Mesenchymal stem cell (in vitro differentiated cells and primary cell): ENCODE data around the gene ITGAX.
"Not testable (repeated sequence)": the region's sequence is repeated elsewhere in the genome, so short reads cannot be mapped to it uniquely, and the experiment has no call there.

Experiments
- DNase-seq: peaks from one replicate; pipeline ENCODE4 v3.0.0-alpha.2; 2013
- H2AFZ ChIP-seq: one replicate; pipeline ENCODE4 v1.6.1; 2013; ENCODE audit warnings: low read depth, mild to moderate bottlenecking, control low read depth, inconsistent platforms, low read length, moderate library complexity
- H2AK5ac ChIP-seq: 2 replicates; pipeline ENCODE4 v1.6.1; 2013; ENCODE audit warnings: low read length, moderate library complexity, mild to moderate bottlenecking, inconsistent platforms; ENCODE audit not compliant: severe bottlenecking
- H2BK120ac ChIP-seq: one replicate; pipeline ENCODE4 v1.6.1; 2013; ENCODE audit warnings: low read depth, mild to moderate bottlenecking, inconsistent platforms, low read length, moderate library complexity
- H2BK12ac ChIP-seq, 2 experiments: one replicate each; pipeline ENCODE4 v1.6.1; 2013; ENCODE audit warnings: inconsistent platforms in 2 of 2, low read length in 2 of 2, mild to moderate bottlenecking in 2 of 2, moderate library complexity in 2 of 2, control low read depth in 1 of 2
- H2BK15ac ChIP-seq: one replicate; pipeline ENCODE4 v1.6.1; 2013; ENCODE audit warnings: mild to moderate bottlenecking, low read depth, inconsistent platforms; ENCODE audit not compliant: poor library complexity, severe bottlenecking
- H2BK5ac ChIP-seq: 2 replicates; pipeline ENCODE4 v1.6.1; 2013; ENCODE audit warnings: low read depth, mild to moderate bottlenecking, low read length, control low read depth, inconsistent platforms; ENCODE audit not compliant: poor library complexity, severe bottlenecking
- H3K14ac ChIP-seq, 2 experiments: one replicate each; pipeline ENCODE4 v1.6.1; 2013; ENCODE audit warnings: inconsistent platforms in 2 of 2, low read length in 2 of 2, control low read depth in 1 of 2, mild to moderate bottlenecking in 1 of 2, moderate library complexity in 1 of 2
- H3K18ac ChIP-seq, 2 experiments: one replicate each; pipeline ENCODE4 v1.6.1; 2013; ENCODE audit warnings: inconsistent platforms in 2 of 2, low read length in 2 of 2, control low read depth in 1 of 2, low read depth in 1 of 2, mild to moderate bottlenecking in 1 of 2
- H3K23ac ChIP-seq, 2 experiments: one replicate each; pipeline ENCODE4 v1.6.1; 2013; ENCODE audit warnings: inconsistent platforms in 2 of 2, low read length in 2 of 2, mild to moderate bottlenecking in 2 of 2, moderate library complexity in 2 of 2, control low read depth in 1 of 2
- H3K27ac ChIP-seq: 2 replicates; pipeline ENCODE4 v1.5.1; 2013; ENCODE audit warnings: mild to moderate bottlenecking, moderate library complexity, low read length, control low read depth, inconsistent platforms; ENCODE audit not compliant: poor library complexity, severe bottlenecking
- H3K27me3 ChIP-seq, 2 experiments: 2 replicates each; pipeline versions ENCODE4 v1.6.1 to v1.7.0; 2013; ENCODE audit warnings: low read length in 2 of 2, mild to moderate bottlenecking in 2 of 2, moderate library complexity in 2 of 2, control low read depth in 1 of 2, inconsistent platforms in 1 of 2; ENCODE audit not compliant: control insufficient read depth in 1 of 2, insufficient read depth in 1 of 2
- H3K36me3 ChIP-seq, 2 experiments: 2 replicates each; pipeline versions ENCODE4 v1.6.1 to v1.7.0; 2013; ENCODE audit warnings: low read length in 2 of 2, control low read depth in 1 of 2, inconsistent platforms in 1 of 2, low read depth in 1 of 2, mild to moderate bottlenecking in 1 of 2; ENCODE audit not compliant: insufficient read depth in 2 of 2, control insufficient read depth in 1 of 2
- H3K4ac ChIP-seq, 2 experiments: one replicate each; pipeline ENCODE4 v1.6.1; 2013; ENCODE audit warnings: inconsistent platforms in 2 of 2, low read length in 2 of 2, mild to moderate bottlenecking in 2 of 2, moderate library complexity in 2 of 2, control low read depth in 1 of 2, low read depth in 1 of 2
- H3K4me1 ChIP-seq: 2 replicates; pipeline ENCODE4 v1.6.1; 2013; ENCODE audit warnings: low read depth, low read length, control low read depth; ENCODE audit not compliant: control insufficient read depth, insufficient read depth
- H3K4me2 ChIP-seq: 2 replicates; pipeline ENCODE4 v1.6.1; 2013; ENCODE audit warnings: low read length, mild to moderate bottlenecking, inconsistent platforms; ENCODE audit not compliant: poor library complexity, severe bottlenecking
- H3K4me3 ChIP-seq, 2 experiments: 2 replicates each; pipeline versions ENCODE4 v1.5.1 to v1.7.0; 2013; ENCODE audit warnings: low read length in 2 of 2, mild to moderate bottlenecking in 2 of 2, control low read depth in 1 of 2, low read depth in 1 of 2; ENCODE audit not compliant: insufficient read depth in 1 of 2
- H3K79me1 ChIP-seq: replicated peaks from 2 replicates; pipeline ENCODE4 v1.6.1; 2013; ENCODE audit warnings: mild to moderate bottlenecking, control low read depth, low read length, inconsistent platforms; ENCODE audit not compliant: poor library complexity, severe bottlenecking
- H3K9ac ChIP-seq: 2 replicates; pipeline ENCODE4 v1.7.0; 2013; ENCODE audit warnings: mild to moderate bottlenecking, low read length, moderate library complexity
- H3K9me3 ChIP-seq: 2 replicates; pipeline ENCODE4 v1.7.0; 2013; ENCODE audit warnings: mild to moderate bottlenecking, low read length; ENCODE audit not compliant: control insufficient read depth
- H4K8ac ChIP-seq: one replicate; pipeline ENCODE4 v1.6.1; 2013; ENCODE audit warnings: inconsistent platforms, mild to moderate bottlenecking, low read length, moderate library complexity
- H4K91ac ChIP-seq: one replicate; pipeline ENCODE4 v1.6.1; 2013; ENCODE audit warnings: mild to moderate bottlenecking, low read length, inconsistent platforms
- WGBS: methylation state at CpG from one replicate; pipeline ENCODE4 v1.1.7; 2013; ENCODE audit warnings: mixed read lengths; 5-methylcytosine and 5-hydroxymethylcytosine counted together

The ITGAX gene

GRCh38 chr16:31417036-31417435, 62.1 kb downstream of the ITGAX start:
- Histone ChIP-seq H3K27me3 (peaks cover 5 to 38% of the 10 kb centered on the region in 2 experiments), H3K9me3 (peaks cover 12% of the 10 kb centered on the region)
- H2BK120ac ChIP-seq, H2BK12ac ChIP-seq, H2AFZ ChIP-seq, H2BK5ac ChIP-seq, H3K4me3 ChIP-seq, H3K4me2 ChIP-seq, H3K4ac ChIP-seq, H3K36me3 ChIP-seq, DNase-seq, H2AK5ac ChIP-seq, H3K14ac ChIP-seq, H4K91ac ChIP-seq, H3K23ac ChIP-seq, H4K8ac ChIP-seq, H3K9ac ChIP-seq, H3K18ac ChIP-seq, H3K4me1 ChIP-seq, H2BK15ac ChIP-seq, H3K27ac ChIP-seq, H3K79me1 ChIP-seq: not testable (repeated sequence)
- WGBS = no CpG with 5 or more reads among the region's 2 CpGs

GRCh38 chr16:31417916-31418315, 62.9 kb downstream of the ITGAX start:
- H4K8ac ChIP-seq = no peak overlapping the region
- no peak overlapping the region for H2BK120ac ChIP-seq
- no peak overlapping the region for H3K4me2 ChIP-seq
- H3K4me3 ChIP-seq = no peak overlapping the region
- H3K9ac ChIP-seq = no peak overlapping the region
- peaks cover 21% of the 10 kb centered on the region for H3K9me3 ChIP-seq
- H2BK15ac ChIP-seq = no peak overlapping the region
- H2AK5ac ChIP-seq = no peak overlapping the region
- H3K23ac ChIP-seq = no peak overlapping the region
- H3K18ac ChIP-seq = no peak overlapping the region
- DNase-seq = no peak
- H3K36me3 ChIP-seq = no peaks in the 10 kb centered on the region
- no peak overlapping the region for H2BK5ac ChIP-seq
- no peak overlapping the region for H4K91ac ChIP-seq
- 83% methylated on average over 5 of the region's 5 CpGs for WGBS
- no peak overlapping the region for H2BK12ac ChIP-seq
- H3K79me1 ChIP-seq = no peaks in the 10 kb centered on the region
- no peak overlapping the region for H3K4ac ChIP-seq
- H3K14ac ChIP-seq = no peak overlapping the region
- peaks cover 5 to 41% of the 10 kb centered on the region in 2 experiments for H3K27me3 ChIP-seq
- H3K4me1 ChIP-seq = no peaks in the 10 kb centered on the region
- no peak overlapping the region for H3K27ac ChIP-seq
- H2AFZ ChIP-seq = no peak overlapping the region

GRCh38 chr16:31420037-31420436, 65.1 kb downstream of the ITGAX start:
- no peak overlapping the region for H2BK120ac ChIP-seq
- no peak overlapping the region for H2BK15ac ChIP-seq
- no peak overlapping the region for H4K91ac ChIP-seq
- no peak overlapping the region for H3K27ac ChIP-seq
- H3K27me3 ChIP-seq = peaks cover 10 to 37% of the 10 kb centered on the region in 2 experiments
- no peak overlapping the region for H3K18ac ChIP-seq
- H3K36me3 ChIP-seq = no peaks in the 10 kb centered on the region
- 86% methylated on average over 3 of the region's 3 CpGs for WGBS
- no peak overlapping the region for H3K4me3 ChIP-seq
- no peak overlapping the region for H4K8ac ChIP-seq
- no peak overlapping the region for H3K9ac ChIP-seq
- no peak overlapping the region for H2BK5ac ChIP-seq
- H3K23ac ChIP-seq = no peak overlapping the region
- no peak overlapping the region for H3K14ac ChIP-seq
- no peaks in the 10 kb centered on the region for H3K79me1 ChIP-seq
- no peaks in the 10 kb centered on the region for H3K4me1 ChIP-seq
- peaks cover 24% of the 10 kb centered on the region for H3K9me3 ChIP-seq
- no peak overlapping the region for H3K4me2 ChIP-seq
- no peak overlapping the region for H2AK5ac ChIP-seq
- H2BK12ac ChIP-seq = no peak overlapping the region
- H3K4ac ChIP-seq = no peak overlapping the region
- no peak overlapping the region for H2AFZ ChIP-seq
- no peak for DNase-seq

- DNase-seq = no peak
- Histone ChIP-seq H2BK15ac (no peak overlapping the region), H3K36me3 (no peaks in the 10 kb centered on the region), H3K9me3 (peaks cover 19% of the 10 kb centered on the region), H4K8ac (no peak overlapping the region), H3K4me2 (no peak overlapping the region), H3K4ac (no peak overlapping the region), H3K18ac (no peak overlapping the region), H2BK5ac (no peak overlapping the region), H2BK120ac (no peak overlapping the region), H3K9ac (no peak overlapping the region), H3K23ac (no peak overlapping the region), H2AFZ (no peak overlapping the region), H2AK5ac (no peak overlapping the region), H2BK12ac (no peak overlapping the region), H3K79me1 (no peaks in the 10 kb centered on the region), H3K27me3 (peaks cover 5 to 40% of the 10 kb centered on the region in 2 experiments), H3K27ac (no peak overlapping the region), H3K14ac (no peak overlapping the region), H4K91ac (no peak overlapping the region), H3K4me3 (no peak overlapping the region), H3K4me1 (no peaks in the 10 kb centered on the region)
- WGBS = 51% methylated on average over 6 of the region's 6 CpGs
Measured at GRCh38 chr16:31421587-31421986, 66.6 kb downstream of the ITGAX start.
